ENCODE measurements around the gene LRRFIP1. TPM values are rescaled to one million over a fixed set of nuclear protein-coding genes. Genes with fewer than 3 reads are reported as not detected.

The LRRFIP1 gene
- total RNA-seq, 2 experiments from 2014 or later = 187 to 196 TPM

GRCh38 chr2:237695201-237695780, 67.9 kb downstream of the LRRFIP1 start:
- peaks cover 64% of the 10 kb centered on the region for H3K4me1 Mint-ChIP-seq
- H3K36me3 Mint-ChIP-seq (ENCODE audit: low read depth) = peaks cover 45% of the 10 kb centered on the region
- ChIA-PET CTCF (interaction anchor here (1.2 to 5.8 kb wide), 2 partner anchors 13 to 34 kb away, joined by 6 to 22 read pairs; no protein-coding TSS in a partner anchor), POLR2A (interaction anchor here (2.6 kb wide), 1 partner anchor 22 kb away, joined by 6 read pairs; no protein-coding TSS in a partner anchor)
- H3K9me3 Mint-ChIP-seq = no peaks in the 10 kb centered on the region
- H3K27ac Mint-ChIP-seq = peak overlapping the region; percentile 95
- DNase-seq = peak; percentile 65
- peak overlapping the region; percentile 94 for H3K4me3 Mint-ChIP-seq
- H3K27me3 Mint-ChIP-seq = no peaks in the 10 kb centered on the region

GRCh38 chr2:237696461-237696860, 69.1 kb downstream of the LRRFIP1 start:
- peak; percentile 46 for DNase-seq
- H3K4me3 Mint-ChIP-seq = peak overlapping the region; percentile 94

GRCh38 chr2:237697586-237698357, 70.4 kb downstream of the LRRFIP1 start:
- H3K4me1 Mint-ChIP-seq = peaks cover 81% of the 10 kb centered on the region
- peak overlapping the region; percentile 94 for H3K4me3 Mint-ChIP-seq
- H3K36me3 Mint-ChIP-seq (ENCODE audit: low read depth) = peaks cover 50% of the 10 kb centered on the region
- ChIA-PET POLR2A (no interaction called here), CTCF (interaction anchor here (0.7 to 5.8 kb wide), 7 partner anchors 9 to 125 kb away, joined by 3 to 22 read pairs (median 9); no protein-coding TSS in a partner anchor)
- DNase-seq = no peak
- H3K27ac Mint-ChIP-seq = peak overlapping the region; percentile 95
- H3K9me3 Mint-ChIP-seq = no peaks in the 10 kb centered on the region
- H3K27me3 Mint-ChIP-seq = no peaks in the 10 kb centered on the region

More at GRCh38 chr2:237696461-237696860, 69.1 kb downstream of the LRRFIP1 start:
- no peaks in the 10 kb centered on the region for H3K9me3 Mint-ChIP-seq
- H3K4me1 Mint-ChIP-seq = peaks cover 68% of the 10 kb centered on the region
- ChIA-PET POLR2A (no interaction called here), CTCF (interaction anchor here (0.7 to 5.8 kb wide), 10 partner anchors 9 to 124 kb away, joined by 3 to 22 read pairs (median 4); no protein-coding TSS in a partner anchor)
- peak overlapping the region; percentile 95 for H3K27ac Mint-ChIP-seq
- no peaks in the 10 kb centered on the region for H3K27me3 Mint-ChIP-seq
- peaks cover 49% of the 10 kb centered on the region for H3K36me3 Mint-ChIP-seq (ENCODE audit: low read depth)

GRCh38 chr2:237698358-237698694, 70.9 kb downstream of the LRRFIP1 start:
- no peak for DNase-seq
- Mint-ChIP-seq H3K36me3 (ENCODE audit: low read depth) (peaks cover 48% of the 10 kb centered on the region), H3K9me3 (no peaks in the 10 kb centered on the region), H3K27me3 (no peaks in the 10 kb centered on the region), H3K4me3 (peak overlapping the region; percentile 94), H3K27ac (peak overlapping the region; percentile 95), H3K4me1 (peaks cover 87% of the 10 kb centered on the region)
- ChIA-PET POLR2A (no interaction called here), CTCF (interaction anchor here (0.6 to 2.8 kb wide), 4 partner anchors 10 to 47 kb away, joined by 3 to 18 read pairs (median 12); no protein-coding TSS in a partner anchor)

- no peak for DNase-seq
- Mint-ChIP-seq H3K36me3 (ENCODE audit: low read depth) (peaks cover 43% of the 10 kb centered on the region), H3K9me3 (no peaks in the 10 kb centered on the region), H3K27me3 (no peaks in the 10 kb centered on the region), H3K27ac (peak overlapping the region; percentile 84), H3K4me1 (peaks cover 97% of the 10 kb centered on the region), H3K4me3 (peak overlapping the region; percentile 52)
- CTCF ChIA-PET = interaction anchor here (0.8 to 1.1 kb wide), 2 partner anchors 12 to 31 kb away, joined by 3 to 4 read pairs; no protein-coding TSS in a partner anchor
- POLR2A ChIA-PET = no interaction called here
These were observed 72.6 kb downstream of the LRRFIP1 start for GRCh38 chr2:237699870-237700511.

GRCh38 chr2:237700512-237701032, 73.2 kb downstream of the LRRFIP1 start:
- no peaks in the 10 kb centered on the region for H3K27me3 Mint-ChIP-seq
- peaks cover 95% of the 10 kb centered on the region for H3K4me1 Mint-ChIP-seq
- H3K9me3 Mint-ChIP-seq = no peaks in the 10 kb centered on the region
- ChIA-PET CTCF (interaction anchor here (0.6 to 1.1 kb wide), 5 partner anchors 13 to 187 kb away, joined by 3 to 5 read pairs (median 4); no protein-coding TSS in a partner anchor), POLR2A (no interaction called here)
- peak overlapping the region; percentile 84 for H3K27ac Mint-ChIP-seq
- DNase-seq = peak; percentile 51
- H3K4me3 Mint-ChIP-seq = peak overlapping the region; percentile 52
- H3K36me3 Mint-ChIP-seq (ENCODE audit: low read depth) = peaks cover 42% of the 10 kb centered on the region

GRCh38 chr2:237701033-237701858, 73.9 kb downstream of the LRRFIP1 start:
- CTCF ChIA-PET = interaction anchor here (0.6 to 1.0 kb wide), 4 partner anchors 16 to 188 kb away, joined by 3 to 5 read pairs (median 4); no protein-coding TSS in a partner anchor
- peak overlapping the region; percentile 84 for H3K27ac Mint-ChIP-seq
- peaks cover 38% of the 10 kb centered on the region for H3K36me3 Mint-ChIP-seq (ENCODE audit: low read depth)
- no peaks in the 10 kb centered on the region for H3K27me3 Mint-ChIP-seq
- DNase-seq = no peak
- no peaks in the 10 kb centered on the region for H3K9me3 Mint-ChIP-seq
- POLR2A ChIA-PET = no interaction called here
- peak overlapping the region; percentile 65 for H3K4me3 Mint-ChIP-seq
- peaks cover 92% of the 10 kb centered on the region for H3K4me1 Mint-ChIP-seq

- peaks cover 37% of the 10 kb centered on the region for H3K36me3 Mint-ChIP-seq (ENCODE audit: low read depth)
- peak overlapping the region; percentile 84 for H3K27ac Mint-ChIP-seq
- H3K4me1 Mint-ChIP-seq = peaks cover 92% of the 10 kb centered on the region
- no peaks in the 10 kb centered on the region for H3K9me3 Mint-ChIP-seq
- POLR2A ChIA-PET = no interaction called here
- DNase-seq = no peak
- CTCF ChIA-PET = interaction anchor here (0.6 to 1.6 kb wide), 2 partner anchors 9 to 10 kb away, joined by 4 to 5 read pairs; no protein-coding TSS in a partner anchor
- no peaks in the 10 kb centered on the region for H3K27me3 Mint-ChIP-seq
- peak overlapping the region; percentile 65 for H3K4me3 Mint-ChIP-seq
These were observed 74.5 kb downstream of the LRRFIP1 start for GRCh38 chr2:237701859-237702390.

GRCh38 chr2:237702441-237703391, 75.3 kb downstream of the LRRFIP1 start:
- no peaks in the 10 kb centered on the region for H3K27me3 Mint-ChIP-seq
- H3K36me3 Mint-ChIP-seq (ENCODE audit: low read depth) = peaks cover 31% of the 10 kb centered on the region

GRCh38 chr2:237704501-237705434, 77.4 kb downstream of the LRRFIP1 start:
- no peak for DNase-seq
- peaks cover 79% of the 10 kb centered on the region for H3K4me1 Mint-ChIP-seq
- ChIA-PET CTCF (interaction anchor here (0.5 to 0.9 kb wide), 4 partner anchors 8 to 337 kb away, joined by 3 to 4 read pairs (median 3); no protein-coding TSS in a partner anchor), POLR2A (interaction anchor here (0.6 kb wide), 1 partner anchor 685 kb away, joined by 3 read pairs; no protein-coding TSS in a partner anchor)
- H3K27me3 Mint-ChIP-seq = no peaks in the 10 kb centered on the region
- H3K27ac Mint-ChIP-seq = peak overlapping the region; percentile 84
- peak overlapping the region; percentile 65 for H3K4me3 Mint-ChIP-seq
- peaks cover 24% of the 10 kb centered on the region for H3K36me3 Mint-ChIP-seq (ENCODE audit: low read depth)
- H3K9me3 Mint-ChIP-seq = no peaks in the 10 kb centered on the region

More at GRCh38 chr2:237702441-237703391, 75.3 kb downstream of the LRRFIP1 start:
- peak overlapping the region; percentile 84 for H3K27ac Mint-ChIP-seq
- H3K4me1 Mint-ChIP-seq = peaks cover 92% of the 10 kb centered on the region
- ChIA-PET CTCF (interaction anchor here (0.6 to 1.6 kb wide), 4 partner anchors 9 to 42 kb away, joined by 3 to 5 read pairs (median 4); no protein-coding TSS in a partner anchor), POLR2A (interaction anchor here (0.6 kb wide), 2 partner anchors 27 to 280 kb away, joined by 3 read pairs; no protein-coding TSS in a partner anchor)
- H3K9me3 Mint-ChIP-seq = no peaks in the 10 kb centered on the region
- peak overlapping the region; percentile 65 for H3K4me3 Mint-ChIP-seq
- DNase-seq = peak; percentile 40

Measured in activated CD4-positive, alpha-beta T cell treated with anti-CD3 and anti-CD28 coated beads, Interleukin-2, amount 10 ng/mL, durations not matched to agents 7 days and 5 days (primary cell).